ENCODE data around the gene SCAMP4.

GRCh38 chr19:1957562-1958248, 52.5 kb downstream of the SCAMP4 start:
- TF ChIP-seq CTCF (conservative IDR thresholded peaks at IDR 0.05; ENCODE audit: low read length) (no peak), EZH2phosphoT487 (IDR thresholded peaks at IDR 0.05; ENCODE audit: borderline replicate concordance, low read depth, low read length) (no peak)

Data from OCI-LY7 (cell line).